ENCODE data around the gene TM9SF1.

Gene TM9SF1

GRCh38 chr14:24179961-24180796, 15.1 kb downstream of the TM9SF1 start:
- ChIA-PET POLR2A (interaction anchor here (1.0 to 3.6 kb wide), 4 partner anchors 9 to 62 kb away, joined by 3 to 13 read pairs (median 4); partner anchors contain the start of genes IPO4, IRF9 and TINF2), CTCF (interaction anchor here (0.8 to 3.2 kb wide), 5 partner anchors 10 to 39 kb away, joined by 3 to 21 read pairs (median 3); partner anchors contain the start of genes EMC9 and IRF9)
- no peak for DNase-seq (ENCODE audit: extremely low spot score)
- no peak for TF ChIP-seq CTCF (IDR thresholded peaks at IDR 0.05; ENCODE audit: control extremely low read depth, extremely low read depth, low read depth, missing control alignments)

- POLR2A ChIA-PET: interaction anchor here (0.6 to 3.6 kb wide), 6 partner anchors 9 to 63 kb away, joined by 3 to 13 read pairs (median 4); partner anchors contain the start of genes IPO4, IRF9 and TINF2
- no peak for DNase-seq (ENCODE audit: extremely low spot score)
- no peak for TF ChIP-seq CTCF (IDR thresholded peaks at IDR 0.05; ENCODE audit: control extremely low read depth, extremely low read depth, low read depth, missing control alignments)
- CTCF ChIA-PET: interaction anchor here (0.8 to 3.2 kb wide), 4 partner anchors 9 to 36 kb away, joined by 3 to 21 read pairs (median 4); partner anchors contain the start of gene IRF9
Measured at GRCh38 chr14:24179294-24179960, 15.8 kb downstream of the TM9SF1 start.

- CTCF ChIA-PET: interaction anchor here (1.3 to 3.2 kb wide), 3 partner anchors 9 to 18 kb away, joined by 5 to 21 read pairs (median 10); partner anchors contain the start of gene IRF9
- no peak for DNase-seq (ENCODE audit: extremely low spot score)
- POLR2A ChIA-PET: interaction anchor here (0.6 to 3.6 kb wide), 4 partner anchors 10 to 53 kb away, joined by 3 to 13 read pairs (median 4); partner anchors contain the start of genes IPO4 and IRF9
- no peak for TF ChIP-seq CTCF (IDR thresholded peaks at IDR 0.05; ENCODE audit: control extremely low read depth, extremely low read depth, low read depth, missing control alignments)
Measured at GRCh38 chr14:24178399-24179178, 16.7 kb downstream of the TM9SF1 start.

GRCh38 chr14:24177891-24178290, 17.4 kb downstream of the TM9SF1 start:
- DNase-seq (ENCODE audit: extremely low spot score): no peak
- CTCF ChIA-PET: interaction anchor here (1.0 to 1.8 kb wide), 3 partner anchors 9 to 17 kb away, joined by 3 to 10 read pairs (median 5); partner anchors contain the start of gene IRF9

GRCh38 chr14:24177041-24177825, 18.0 kb downstream of the TM9SF1 start:
- ChIA-PET CTCF (interaction anchor here (0.9 to 1.8 kb wide), 4 partner anchors 8 to 36 kb away, joined by 3 to 10 read pairs (median 4); partner anchors contain the start of genes EMC9 and IRF9), POLR2A (interaction anchor here (0.5 kb wide), 1 partner anchor 15 kb away, joined by 3 read pairs; no protein-coding TSS in a partner anchor)
- TF ChIP-seq CTCF (IDR thresholded peaks at IDR 0.05; ENCODE audit: control extremely low read depth, extremely low read depth, low read depth, missing control alignments): no peak
- DNase-seq (ENCODE audit: extremely low spot score): no peak

More at GRCh38 chr14:24177891-24178290, 17.4 kb downstream of the TM9SF1 start:
- no peak for TF ChIP-seq CTCF (IDR thresholded peaks at IDR 0.05; ENCODE audit: control extremely low read depth, extremely low read depth, low read depth, missing control alignments)
- POLR2A ChIA-PET: interaction anchor here (3.6 kb wide), 1 partner anchor 16 kb away, joined by 13 read pairs; the partner anchor contains the start of gene IRF9
